Measurements from ENCODE around the gene GRK4. TPM values are rescaled to one million over a fixed set of nuclear protein-coding genes. Genes with fewer than 3 reads are reported as not detected.
A peak's percentile ranks its signal among the peaks of the same experiment; 100 is the strongest.

The GRK4 gene
- total RNA-seq, 1 donor from 2014 or later: 12.0 TPM

DNA sequence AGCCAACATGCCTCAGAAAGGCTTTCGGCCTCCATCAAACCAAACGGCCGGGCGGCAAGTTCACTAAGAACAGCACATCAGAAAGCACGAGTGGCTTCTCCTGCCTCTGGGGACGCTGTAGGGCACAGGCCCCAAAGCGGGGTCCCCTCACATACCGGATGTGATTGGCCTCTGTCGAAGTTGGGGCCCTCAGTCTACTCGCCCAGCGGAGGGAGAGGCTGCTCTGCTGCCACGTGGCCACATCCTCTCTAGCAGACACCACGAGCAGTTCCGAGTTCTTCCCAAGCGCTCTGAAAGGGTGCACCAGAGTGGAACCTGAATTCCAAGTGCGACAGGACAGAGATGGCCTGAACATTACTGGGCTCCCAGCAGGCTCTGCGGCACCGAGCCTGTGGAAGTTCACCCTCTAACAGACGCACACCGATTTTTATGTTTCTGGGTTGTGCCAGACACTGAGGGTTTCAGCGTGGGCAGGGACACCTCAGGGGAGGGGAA lies 21.3 kb upstream of the GRK4 start:
- Mint-ChIP-seq H3K27me3 (ENCODE audit: low read depth) (no peaks in the 10 kb centered on the region), H3K27ac (ENCODE audit: unreplicated experiment) (peak overlapping the region; percentile 75), H3K9me3 (ENCODE audit: low read depth) (no peaks in the 10 kb centered on the region), H3K4me1 (ENCODE audit: low read depth) (peaks cover 5% of the 10 kb centered on the region), H3K4me3 (ENCODE audit: unreplicated experiment) (no peak overlapping the region), H3K36me3 (ENCODE audit: low read depth) (peaks cover 36% of the 10 kb centered on the region)
- TF ChIP-seq, protein P1, sequence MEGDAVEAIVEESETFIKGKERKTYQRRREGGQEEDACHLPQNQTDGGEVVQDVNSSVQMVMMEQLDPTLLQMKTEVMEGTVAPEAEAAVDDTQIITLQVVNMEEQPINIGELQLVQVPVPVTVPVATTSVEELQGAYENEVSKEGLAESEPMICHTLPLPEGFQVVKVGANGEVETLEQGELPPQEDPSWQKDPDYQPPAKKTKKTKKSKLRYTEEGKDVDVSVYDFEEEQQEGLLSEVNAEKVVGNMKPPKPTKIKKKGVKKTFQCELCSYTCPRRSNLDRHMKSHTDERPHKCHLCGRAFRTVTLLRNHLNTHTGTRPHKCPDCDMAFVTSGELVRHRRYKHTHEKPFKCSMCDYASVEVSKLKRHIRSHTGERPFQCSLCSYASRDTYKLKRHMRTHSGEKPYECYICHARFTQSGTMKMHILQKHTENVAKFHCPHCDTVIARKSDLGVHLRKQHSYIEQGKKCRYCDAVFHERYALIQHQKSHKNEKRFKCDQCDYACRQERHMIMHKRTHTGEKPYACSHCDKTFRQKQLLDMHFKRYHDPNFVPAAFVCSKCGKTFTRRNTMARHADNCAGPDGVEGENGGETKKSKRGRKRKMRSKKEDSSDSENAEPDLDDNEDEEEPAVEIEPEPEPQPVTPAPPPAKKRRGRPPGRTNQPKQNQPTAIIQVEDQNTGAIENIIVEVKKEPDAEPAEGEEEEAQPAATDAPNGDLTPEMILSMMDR (IDR thresholded peaks at IDR 0.05): no peak
- DNase-seq (ENCODE audit: low spot score): no peak

DNA sequence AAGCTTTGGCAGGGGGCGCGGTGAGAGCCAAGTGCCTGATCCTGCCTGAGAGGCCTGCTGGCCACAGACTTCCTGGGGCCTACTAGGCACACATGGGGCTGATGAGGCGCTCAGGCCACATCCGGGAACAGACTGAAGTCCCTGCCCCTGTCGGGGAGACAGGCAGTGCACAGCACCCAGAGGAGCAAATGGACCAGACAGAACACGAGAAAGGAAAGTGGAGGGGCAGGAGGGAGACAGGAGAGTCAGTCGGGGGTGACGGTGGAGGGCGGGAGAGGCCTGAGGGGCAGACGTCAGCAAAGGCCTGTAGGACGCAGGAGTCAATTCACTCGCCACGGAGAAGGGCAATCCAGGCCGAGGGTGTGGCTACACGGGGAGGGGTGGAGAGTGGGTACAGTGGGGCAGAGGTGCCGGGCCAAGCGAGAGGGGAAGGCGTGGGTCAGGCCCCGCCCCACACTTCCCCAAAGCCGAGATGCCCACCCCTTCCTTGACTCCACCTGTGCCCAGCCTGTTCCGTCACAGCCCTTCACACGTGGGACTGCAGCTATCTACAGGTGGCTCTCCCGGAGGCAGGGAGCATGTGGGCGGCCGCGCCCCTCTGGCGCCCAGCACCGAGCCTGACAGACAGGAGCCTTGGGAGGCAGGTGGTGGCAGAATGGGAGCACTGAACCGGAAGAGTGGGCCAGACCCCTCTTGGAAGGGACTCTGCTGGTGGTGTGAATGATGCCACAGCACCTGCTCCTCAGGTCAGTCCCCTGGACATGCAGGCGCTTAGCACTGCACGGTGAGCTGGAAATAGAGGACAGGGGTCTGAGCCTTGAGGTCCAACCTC lies 20.6 kb upstream of the GRK4 start:
- Mint-ChIP-seq H3K4me1 (ENCODE audit: low read depth) (no peaks in the 10 kb centered on the region), H3K36me3 (ENCODE audit: low read depth) (peaks cover 39% of the 10 kb centered on the region), H3K9me3 (ENCODE audit: low read depth) (no peaks in the 10 kb centered on the region), H3K27me3 (ENCODE audit: low read depth) (no peaks in the 10 kb centered on the region), H3K4me3 (ENCODE audit: unreplicated experiment) (no peak overlapping the region), H3K27ac (ENCODE audit: unreplicated experiment) (peak overlapping the region; percentile 75)
- TF ChIP-seq, protein P1 (IDR thresholded peaks at IDR 0.05): no peak
- peak; percentile 90 for DNase-seq (ENCODE audit: low spot score)

DNA sequence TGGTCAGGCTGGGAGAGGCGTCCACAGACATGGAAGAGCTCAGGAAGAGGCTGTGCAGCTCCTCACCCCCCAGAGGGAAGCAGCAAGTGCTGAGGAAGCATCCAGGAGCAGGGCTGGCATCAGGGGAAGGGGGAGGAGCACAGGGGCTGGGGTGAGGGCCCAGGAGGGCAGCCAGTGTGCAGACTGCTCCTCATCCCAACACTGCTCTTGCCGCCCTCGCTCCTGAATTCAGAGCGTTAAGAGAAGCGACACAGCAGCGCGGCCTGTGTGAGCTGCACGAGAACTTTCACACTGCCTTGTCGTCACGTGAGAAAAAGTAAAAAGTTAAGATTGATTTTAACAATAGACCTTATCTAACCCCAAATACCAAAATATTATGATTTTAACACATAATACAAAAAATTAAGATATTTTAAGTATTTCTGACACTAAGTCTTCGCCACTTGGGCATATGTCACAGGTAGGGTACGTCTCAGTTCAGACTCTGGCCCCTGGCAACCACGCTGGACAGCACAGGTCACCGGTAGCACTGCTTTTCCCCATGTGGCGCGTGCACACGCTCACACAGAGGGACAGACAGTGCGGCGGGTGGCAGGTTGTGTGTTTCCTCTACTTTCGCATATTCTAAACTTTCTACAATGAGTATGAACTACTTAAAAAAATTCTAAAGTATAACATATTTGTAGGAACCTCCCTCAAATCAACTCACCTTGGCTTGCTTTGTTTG lies 19.8 kb upstream of the GRK4 start:
- TF ChIP-seq, protein P1 (IDR thresholded peaks at IDR 0.05): no peak

DNA sequence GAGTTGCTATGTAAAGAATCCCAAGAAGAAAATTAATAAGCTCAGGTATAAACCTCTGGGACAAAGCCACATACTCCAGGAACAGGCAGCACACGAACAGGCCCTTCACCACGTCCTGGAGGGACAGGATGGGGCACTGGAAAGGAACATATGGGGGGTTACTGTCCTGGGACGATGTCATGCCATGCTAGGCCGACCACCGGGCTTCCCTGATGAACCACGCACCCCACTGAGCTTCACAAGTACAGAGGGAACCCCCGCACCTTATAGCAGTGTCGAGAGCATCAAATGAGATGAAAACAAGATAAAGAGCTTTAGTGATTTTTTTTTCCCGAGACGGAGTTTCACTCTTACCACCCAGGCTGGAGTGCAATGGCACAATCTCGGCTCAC lies 19.3 kb upstream of the GRK4 start:
- TF ChIP-seq, protein P1 (IDR thresholded peaks at IDR 0.05): no peak
- H3K27me3 Mint-ChIP-seq (ENCODE audit: low read depth): no peaks in the 10 kb centered on the region
- H3K36me3 Mint-ChIP-seq (ENCODE audit: low read depth): peaks cover 39% of the 10 kb centered on the region
- H3K4me3 Mint-ChIP-seq (ENCODE audit: unreplicated experiment): no peak overlapping the region
- H3K27ac Mint-ChIP-seq (ENCODE audit: unreplicated experiment): no peak overlapping the region
- no peak for DNase-seq (ENCODE audit: low spot score)
- no peaks in the 10 kb centered on the region for H3K4me1 Mint-ChIP-seq (ENCODE audit: low read depth)
- H3K9me3 Mint-ChIP-seq (ENCODE audit: low read depth): no peaks in the 10 kb centered on the region

More for the DNA sequence above, 19.8 kb upstream of the GRK4 start:
- no peak for DNase-seq (ENCODE audit: low spot score)
- H3K27me3 Mint-ChIP-seq (ENCODE audit: low read depth): no peaks in the 10 kb centered on the region
- no peaks in the 10 kb centered on the region for H3K9me3 Mint-ChIP-seq (ENCODE audit: low read depth)
- H3K4me3 Mint-ChIP-seq (ENCODE audit: unreplicated experiment): no peak overlapping the region
- peaks cover 40% of the 10 kb centered on the region for H3K36me3 Mint-ChIP-seq (ENCODE audit: low read depth)
- H3K27ac Mint-ChIP-seq (ENCODE audit: unreplicated experiment): peak overlapping the region; percentile 41
- no peaks in the 10 kb centered on the region for H3K4me1 Mint-ChIP-seq (ENCODE audit: low read depth)
